Limb (tissue), 2 donors: Measurements from ENCODE around the gene MT4.

ENCODE experiments used
- DNase-seq, 2 donors: peaks; one replicate each; pipeline ENCODE4 v3.0.0-alpha.2; 2016; ENCODE audit errors: extremely low spot score in 2 of 2

The MT4 gene

GRCh38 chr16:56601325-56601724 lies 36.5 kb downstream of the MT4 start:
- DNase-seq, result no peak

GRCh38 chr16:56603589-56603988 lies 38.7 kb downstream of the MT4 start:
- DNase-seq, result no peak

- no peak for DNase-seq
Observed at GRCh38 chr16:56604966-56605365, 40.1 kb downstream of the MT4 start.

GRCh38 chr16:56605475-56605874 lies 40.6 kb downstream of the MT4 start:
- DNase-seq, result no peak

GRCh38 chr16:56606071-56606475 lies 41.2 kb downstream of the MT4 start:
- no peak for DNase-seq

- DNase-seq, result peak in 1 of 2 donors; percentile 29
Observed at GRCh38 chr16:56606476-56607108, 41.7 kb downstream of the MT4 start.

- DNase-seq, result peak; percentile 53
Observed at GRCh38 chr16:56607109-56607618, 42.3 kb downstream of the MT4 start.

- DNase-seq, result no peak
Observed at GRCh38 chr16:56607675-56608042, 42.8 kb downstream of the MT4 start.

GRCh38 chr16:56608043-56608875 lies 43.4 kb downstream of the MT4 start, which contains the start of gene MT2A:
Gene MT2A (plus strand): TSS chr16:56608584. CDS start chr16:56608656, 72 bp downstream.
- DNase-seq, result peak; percentile 85 to 93

GRCh38 chr16:56608876-56609462 lies 44.1 kb downstream of the MT4 start:
- DNase-seq, result no peak

- peak in 1 of 2 donors; percentile 29 for DNase-seq
Observed at GRCh38 chr16:56609463-56609921, 44.6 kb downstream of the MT4 start.

GRCh38 chr16:56610017-56610608 lies 45.2 kb downstream of the MT4 start:
- DNase-seq, result no peak

- no peak for DNase-seq
Observed at GRCh38 chr16:56610609-56611111, 45.8 kb downstream of the MT4 start.

GRCh38 chr16:56611281-56611833 lies 46.5 kb downstream of the MT4 start:
- no peak for DNase-seq

GRCh38 chr16:56613706-56614105 lies 48.8 kb downstream of the MT4 start:
- no peak for DNase-seq

- no peak for DNase-seq
Observed at GRCh38 chr16:56614549-56614991, 49.7 kb downstream of the MT4 start.

GRCh38 chr16:56615353-56615752 lies 50.5 kb downstream of the MT4 start:
- no peak for DNase-seq

GRCh38 chr16:56616608-56617211 lies 51.8 kb downstream of the MT4 start:
- no peak for DNase-seq

- peak; percentile 62 to 72 for DNase-seq
Observed at GRCh38 chr16:56617212-56618085, 52.6 kb downstream of the MT4 start.

GRCh38 chr16:56618138-56618537 lies 53.3 kb downstream of the MT4 start:
- DNase-seq, result no peak
